Esophagus squamous epithelium (tissue), 5 donors: ENCODE data around the gene GCLM. TPM values are rescaled to one million over a fixed set of nuclear protein-coding genes. Genes with fewer than 3 reads are reported as not detected.
"Not testable (repeated sequence)": the region's sequence is repeated elsewhere in the genome, so short reads cannot be mapped to it uniquely, and the experiment has no call there.

ENCODE experiments used
- DNase-seq: peaks from one replicate; lab custom pipeline; 2025; lab: John Stamatoyannopoulos, UW
- H3K27ac ChIP-seq, 4 donors: fragments of 200-600 bp; sonication (generic); one replicate each; pipeline ENCODE4 v1.5.1; 2016 to 2019; ENCODE audit warnings: mild to moderate bottlenecking in 1 of 4
- H3K27me3 ChIP-seq, 4 donors: fragments of 200-600 bp; sonication (generic); 1 replicate in 3 of 4; 2 replicates in 1 of 4; pipeline versions ENCODE4 v1.5.1 to v1.6.0; 2017 to 2021; ENCODE audit warnings: antibody characterized with exemption in 1 of 4
- H3K36me3 ChIP-seq, 3 donors: fragments of 200-600 bp; sonication (generic); one replicate each; pipeline ENCODE4 v1.5.1; 2016 to 2019
- H3K4me1 ChIP-seq, 3 donors: fragments of 200-600 bp; sonication (generic); one replicate each; pipeline ENCODE4 v1.5.1; 2017 to 2019
- H3K4me3 ChIP-seq, 4 donors: fragments of 200-600 bp; sonication (generic); 1 replicate in 3 of 4; 2 replicates in 1 of 4; pipeline ENCODE4 v1.5.1; 2016 to 2019; ENCODE audit warnings: mild to moderate bottlenecking in 2 of 4, moderate library complexity in 1 of 4
- H3K9me3 ChIP-seq, 3 donors: fragments of 200-600 bp; sonication (generic); one replicate each; pipeline ENCODE4 v1.5.1; 2016 to 2019
- POLR2A ChIP-seq, 4 donors: fragments of 450-650 bp; IDR thresholded peaks; one replicate each; pipeline ENCODE4 v1.6.1; 2017; ENCODE audit warnings: antibody characterized with exemption in 4 of 4, mild to moderate bottlenecking in 4 of 4, moderate library complexity in 3 of 4
- WGBS, 2 donors: methylation state at CpG; one replicate each; pipeline ENCODE4 v1.1.5; 2018; 5-methylcytosine and 5-hydroxymethylcytosine counted together
- intact Hi-C: fragments of 100-400 bp; cut with DNase I; formaldehyde crosslinking; loops from one replicate; pipeline ENCODE4 v1.15.0; 2022
- total RNA-seq, 4 donors: library from RNA; depleted of rRNA; stranded (reverse); fragments of >200 nt; gene quantifications; one replicate each; pipeline ENCODE4 v1.1.0, GENCODE V29; 2016
- TF ChIP-seq, protein P1 (sequence below), 6 experiments: fragments of 450-650 bp in 4 of 6; fragments of 200-600 bp in 2 of 6; sonication (generic) in 2 of 6; IDR thresholded peaks; one replicate each; pipeline ENCODE4 v1.5.1; 2016 to 2019; ENCODE audit warnings: antibody characterized with exemption in 6 of 6, mild to moderate bottlenecking in 4 of 6, moderate library complexity in 4 of 6
- donor health status: DM: yes; HTN: yes; CAD: no.

GCLM gene
- total RNA-seq, 4 donors from 2014 or later, result 9.3 to 27.0 (median 20.5) TPM

DNA sequence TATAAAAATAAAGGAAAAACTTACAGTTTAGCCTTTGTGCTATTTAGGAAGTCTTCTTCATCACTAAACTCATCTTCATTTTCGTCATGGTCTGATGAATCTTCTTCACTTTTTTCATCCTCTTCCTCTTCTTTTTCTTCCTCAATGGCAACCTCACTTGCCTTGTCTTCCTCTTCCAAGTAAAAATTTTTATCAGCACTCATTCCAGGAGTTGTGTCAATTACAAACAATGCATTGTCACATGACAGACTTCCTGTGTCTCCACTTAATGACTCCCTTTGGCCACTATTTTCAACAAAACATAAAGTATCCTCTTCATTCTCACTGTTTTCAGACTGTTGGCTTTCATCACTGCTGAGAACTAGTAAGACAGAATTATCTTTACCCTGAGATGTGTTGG is 33.0 kb downstream of the GCLM start:
- Histone ChIP-seq H3K27ac (no peak overlapping the region), H3K4me1 (peaks cover 9 to 40% (median 25%) of the 10 kb centered on the region in 3 donors), H3K36me3 (peaks cover 0 to 65% (median 22%) of the 10 kb centered on the region in 3 donors), H3K4me3 (no peak overlapping the region), H3K9me3 (no peaks in the 10 kb centered on the region), H3K27me3 (no peaks in the 10 kb centered on the region)
- TF ChIP-seq, protein P1, sequence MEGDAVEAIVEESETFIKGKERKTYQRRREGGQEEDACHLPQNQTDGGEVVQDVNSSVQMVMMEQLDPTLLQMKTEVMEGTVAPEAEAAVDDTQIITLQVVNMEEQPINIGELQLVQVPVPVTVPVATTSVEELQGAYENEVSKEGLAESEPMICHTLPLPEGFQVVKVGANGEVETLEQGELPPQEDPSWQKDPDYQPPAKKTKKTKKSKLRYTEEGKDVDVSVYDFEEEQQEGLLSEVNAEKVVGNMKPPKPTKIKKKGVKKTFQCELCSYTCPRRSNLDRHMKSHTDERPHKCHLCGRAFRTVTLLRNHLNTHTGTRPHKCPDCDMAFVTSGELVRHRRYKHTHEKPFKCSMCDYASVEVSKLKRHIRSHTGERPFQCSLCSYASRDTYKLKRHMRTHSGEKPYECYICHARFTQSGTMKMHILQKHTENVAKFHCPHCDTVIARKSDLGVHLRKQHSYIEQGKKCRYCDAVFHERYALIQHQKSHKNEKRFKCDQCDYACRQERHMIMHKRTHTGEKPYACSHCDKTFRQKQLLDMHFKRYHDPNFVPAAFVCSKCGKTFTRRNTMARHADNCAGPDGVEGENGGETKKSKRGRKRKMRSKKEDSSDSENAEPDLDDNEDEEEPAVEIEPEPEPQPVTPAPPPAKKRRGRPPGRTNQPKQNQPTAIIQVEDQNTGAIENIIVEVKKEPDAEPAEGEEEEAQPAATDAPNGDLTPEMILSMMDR (IDR thresholded peaks at IDR 0.05), result no peak
- no peak for TF ChIP-seq POLR2A (IDR thresholded peaks at IDR 0.05)
- intact Hi-C loops, result no loop called here
- WGBS, 2 donors, result 58 to 59% methylated on average over 1 of the region's 1 CpG
- no peak for DNase-seq

DNA sequence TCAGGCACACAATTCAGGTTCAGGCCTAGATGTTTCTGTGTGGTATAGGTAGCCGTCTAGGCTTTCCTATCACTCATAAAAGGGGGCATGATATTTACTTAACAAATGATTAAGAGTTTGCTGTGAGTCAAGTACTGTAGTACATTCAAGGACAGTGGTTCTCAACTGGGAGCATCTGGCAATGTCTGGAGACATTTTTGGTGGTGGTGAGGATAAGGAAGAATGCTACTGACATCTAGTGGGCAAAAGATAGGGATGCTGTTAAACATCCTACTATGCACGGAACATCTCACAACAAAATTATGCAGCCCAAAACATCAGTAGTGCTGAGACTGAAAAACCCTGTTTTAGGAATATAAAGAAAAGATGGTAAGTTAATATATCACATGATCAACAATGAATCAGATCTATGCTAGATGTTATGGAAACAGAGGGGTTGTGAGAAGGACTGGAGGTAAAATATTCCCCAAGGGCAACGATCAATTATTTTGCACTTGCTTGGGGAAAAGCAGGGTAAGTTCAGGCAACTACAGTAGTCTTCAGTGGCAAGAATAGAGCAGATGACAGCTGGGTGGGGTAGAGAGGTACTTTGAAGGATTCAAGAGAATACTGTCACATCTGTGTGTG is 35.1 kb downstream of the GCLM start:
- DNase-seq, result no peak
- H3K4me1 ChIP-seq, result peaks cover 9 to 29% (median 21%) of the 10 kb centered on the region in 3 donors
- no peak overlapping the region for H3K4me3 ChIP-seq
- no peak overlapping the region for H3K27ac ChIP-seq
- no peaks in the 10 kb centered on the region for H3K9me3 ChIP-seq
- H3K36me3 ChIP-seq, result peaks cover 10 to 86% (median 34%) of the 10 kb centered on the region in 3 donors
- TF ChIP-seq, protein P1 (IDR thresholded peaks at IDR 0.05), result peak in 4 of 6 experiments; percentile 22 to 63 (median 36)
- no peak for TF ChIP-seq POLR2A (IDR thresholded peaks at IDR 0.05)
- no peaks in the 10 kb centered on the region for H3K27me3 ChIP-seq
- 66 to 67% methylated on average over 3 of the region's 3 CpGs for WGBS, 2 donors
- intact Hi-C loops, result no loop called here

DNA sequence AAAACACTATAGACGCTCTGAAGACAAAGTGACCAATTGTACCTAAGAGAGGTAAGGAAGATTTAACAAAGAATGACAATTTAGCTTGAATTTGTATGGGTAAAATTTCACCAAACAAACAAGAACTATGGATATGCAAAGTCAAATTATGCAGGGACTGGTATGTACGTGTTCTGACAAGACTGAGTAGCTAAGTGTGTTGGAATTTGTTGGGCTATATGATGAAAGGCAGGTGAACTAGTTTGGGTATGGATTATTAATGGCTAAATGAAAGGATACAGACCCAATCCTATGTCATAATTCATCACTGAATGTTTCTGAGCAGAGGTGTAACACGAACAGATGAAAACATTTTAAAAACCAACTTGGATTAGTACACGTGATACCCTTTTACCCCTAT is 37.9 kb downstream of the GCLM start:
- no peak for TF ChIP-seq POLR2A (IDR thresholded peaks at IDR 0.05)
- TF ChIP-seq, protein P1 (IDR thresholded peaks at IDR 0.05), result no peak
- Histone ChIP-seq H3K4me3 (no peak overlapping the region), H3K27me3 (no peaks in the 10 kb centered on the region), H3K27ac (no peak overlapping the region), H3K36me3 (peaks cover 11 to 94% (median 41%) of the 10 kb centered on the region in 3 donors), H3K9me3 (no peaks in the 10 kb centered on the region), H3K4me1 (peaks cover 0 to 8% (median 3%) of the 10 kb centered on the region in 3 donors)
- intact Hi-C loops, result no loop called here
- DNase-seq, result no peak
- WGBS, 2 donors, result 40 to 57% methylated on average over 4 of the region's 4 CpGs

DNA sequence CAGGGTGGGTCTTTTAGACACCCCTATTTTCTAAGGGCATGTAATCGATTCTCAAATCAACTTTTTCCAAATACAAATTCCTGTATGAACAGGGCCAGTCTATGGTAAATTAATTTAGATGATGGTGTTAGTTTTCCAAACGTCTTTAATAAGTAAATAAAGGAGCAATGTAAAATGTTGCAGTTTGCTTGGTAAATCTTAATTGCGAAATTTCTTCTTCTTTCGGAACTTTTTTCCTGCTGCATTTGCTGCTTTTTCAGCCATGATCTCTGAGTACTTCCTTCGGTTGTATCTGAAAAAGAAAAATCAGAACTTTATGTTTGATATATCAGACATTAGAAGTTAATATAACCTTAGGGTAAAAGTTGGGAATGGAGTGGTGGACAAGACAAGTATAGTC is 39.6 kb downstream of the GCLM start:
- WGBS, 2 donors, result 87 to 89% methylated on average over 5 of the region's 5 CpGs
- Histone ChIP-seq H3K27ac (no peak overlapping the region), H3K27me3 (no peaks in the 10 kb centered on the region), H3K9me3 (no peaks in the 10 kb centered on the region), H3K4me3 (no peak overlapping the region), H3K36me3 (peaks cover 11 to 77% (median 35%) of the 10 kb centered on the region in 3 donors), H3K4me1 (no peaks in the 10 kb centered on the region)
- no peak for DNase-seq
- TF ChIP-seq POLR2A (IDR thresholded peaks at IDR 0.05), result no peak
- TF ChIP-seq, protein P1 (IDR thresholded peaks at IDR 0.05), result no peak
- intact Hi-C loops, result no loop called here

DNA sequence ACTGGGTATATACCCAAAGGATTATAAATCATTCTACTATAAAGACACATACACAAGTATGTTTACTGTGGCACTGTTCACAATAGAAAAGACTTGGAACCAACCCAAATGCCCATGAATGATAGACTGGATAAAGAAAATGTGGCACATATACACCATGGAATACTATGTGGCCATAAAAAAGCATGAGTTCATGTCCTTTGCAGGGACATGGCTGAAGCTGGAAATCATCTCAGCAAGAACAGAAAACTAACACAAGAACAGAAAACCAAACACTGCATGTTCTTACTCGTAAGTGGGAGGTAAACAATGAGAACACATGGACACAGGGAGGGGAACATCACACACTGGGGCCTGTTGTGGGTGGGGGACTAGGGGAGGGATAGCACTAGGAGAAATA is 40.7 kb downstream of the GCLM start:
- H3K27ac ChIP-seq, intact Hi-C loops, H3K4me3 ChIP-seq, H3K9me3 ChIP-seq, DNase-seq, H3K4me1 ChIP-seq, H3K27me3 ChIP-seq: not testable (repeated sequence)
- 81 to 82% methylated on average over 1 of the region's 1 CpG for WGBS, 2 donors
- peaks cover 11 to 65% (median 30%) of the 10 kb centered on the region in 3 donors for H3K36me3 ChIP-seq
